ENCODE results near the gene GALNT18.

The GALNT18 gene

GRCh38 chr11:11533751-11534150, 88.1 kb downstream of the GALNT18 start:
- no peak overlapping the region for H2AFZ ChIP-seq (ENCODE audit: low read depth, low read length, severe bottlenecking)
- H3K9me2 ChIP-seq (replicated peaks; ENCODE audit: insufficient read depth, low read length) = no peaks in the 10 kb centered on the region
- TF ChIP-seq EZH2phosphoT487 (conservative IDR thresholded peaks at IDR 0.05; ENCODE audit: low read length) (no peak), CTCF (IDR thresholded peaks at IDR 0.05; ENCODE audit: insufficient read depth, low read length, poor library complexity, severe bottlenecking) (no peak)
- no peak overlapping the region for H3K27ac ChIP-seq (ENCODE audit: low read depth, low read length)
- H3K4me2 ChIP-seq (ENCODE audit: low read depth, low read length, poor library complexity, severe bottlenecking) = no peak overlapping the region
- H3K79me2 ChIP-seq (ENCODE audit: insufficient read depth, low read length) = no peaks in the 10 kb centered on the region
- no peak overlapping the region for H3K4me3 ChIP-seq (ENCODE audit: insufficient read depth, low read length, poor library complexity, severe bottlenecking)
- H3K9me3 ChIP-seq (ENCODE audit: insufficient read depth, low read length) = no peaks in the 10 kb centered on the region
- H3K27me3 ChIP-seq (ENCODE audit: low read length) = no peaks in the 10 kb centered on the region
- no peaks in the 10 kb centered on the region for H3K36me3 ChIP-seq (ENCODE audit: low read length)
- no peaks in the 10 kb centered on the region for H4K20me1 ChIP-seq (ENCODE audit: low read depth, low read length)
- no peaks in the 10 kb centered on the region for H3F3A ChIP-seq (ENCODE audit: insufficient read depth)
- H3K9ac ChIP-seq (ENCODE audit: low read length) = no peak overlapping the region

DNA sequence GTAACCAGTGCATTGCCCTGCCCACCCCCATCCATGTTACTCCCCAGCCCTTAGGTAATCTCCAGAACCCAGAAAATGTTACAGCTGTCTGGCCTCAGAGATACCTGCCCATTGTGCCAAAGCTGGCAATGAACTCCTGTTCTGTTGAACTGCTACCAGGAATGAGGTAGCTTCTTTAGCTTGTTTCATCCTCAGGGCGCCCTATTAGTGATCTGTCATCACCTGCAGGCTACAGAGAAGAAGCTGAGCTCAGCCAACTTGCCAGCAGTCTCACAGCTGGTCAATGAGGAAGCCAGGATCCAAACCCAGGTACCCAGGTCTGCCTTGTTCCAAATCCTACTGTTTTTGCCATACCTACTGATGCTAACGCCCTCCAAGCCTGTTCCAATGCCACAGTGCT, 88.7 kb downstream of the GALNT18 start:
- Histone ChIP-seq H3K9me3 (ENCODE audit: insufficient read depth, low read length) (no peaks in the 10 kb centered on the region), H3K79me2 (ENCODE audit: insufficient read depth, low read length) (no peaks in the 10 kb centered on the region), H3K36me3 (ENCODE audit: low read length) (no peaks in the 10 kb centered on the region), H2AFZ (ENCODE audit: low read depth, low read length, severe bottlenecking) (no peak overlapping the region), H3K27me3 (ENCODE audit: low read length) (no peaks in the 10 kb centered on the region), H4K20me1 (ENCODE audit: low read depth, low read length) (no peaks in the 10 kb centered on the region), H3K9ac (ENCODE audit: low read length) (no peak overlapping the region), H3F3A (ENCODE audit: insufficient read depth) (no peaks in the 10 kb centered on the region), H3K27ac (ENCODE audit: low read depth, low read length) (no peak overlapping the region), H3K4me3 (ENCODE audit: insufficient read depth, low read length, poor library complexity, severe bottlenecking) (no peak overlapping the region), H3K9me2 (replicated peaks; ENCODE audit: insufficient read depth, low read length) (no peaks in the 10 kb centered on the region), H3K4me2 (ENCODE audit: low read depth, low read length, poor library complexity, severe bottlenecking) (no peak overlapping the region)
- TF ChIP-seq CTCF (IDR thresholded peaks at IDR 0.05; ENCODE audit: insufficient read depth, low read length, poor library complexity, severe bottlenecking) (no peak), EZH2phosphoT487 (conservative IDR thresholded peaks at IDR 0.05; ENCODE audit: low read length) (no peak)

DNA sequence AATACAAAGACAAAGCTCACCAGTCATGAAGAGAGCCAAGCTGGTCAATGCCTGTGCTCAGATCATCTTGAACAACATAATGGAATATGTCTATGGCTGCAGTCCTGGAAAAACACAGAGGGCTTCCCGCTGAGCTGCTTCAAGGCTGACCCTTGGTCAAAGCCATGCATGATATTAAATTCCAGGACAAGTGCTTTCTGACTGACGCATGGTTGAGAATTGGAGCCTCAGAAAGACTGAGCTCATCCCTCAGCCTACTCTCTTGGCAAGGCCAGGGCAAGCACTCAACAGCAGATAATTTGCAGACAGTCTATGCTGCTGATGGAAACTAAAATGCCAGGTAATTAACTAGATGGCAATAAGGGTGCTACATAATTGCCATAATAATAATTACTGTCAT, 89.2 kb downstream of the GALNT18 start:
- Histone ChIP-seq H2AFZ (ENCODE audit: low read depth, low read length, severe bottlenecking) (no peak overlapping the region), H3K9me2 (replicated peaks; ENCODE audit: insufficient read depth, low read length) (no peaks in the 10 kb centered on the region), H3K9ac (ENCODE audit: low read length) (no peak overlapping the region), H3K79me2 (ENCODE audit: insufficient read depth, low read length) (no peaks in the 10 kb centered on the region), H4K20me1 (ENCODE audit: low read depth, low read length) (no peaks in the 10 kb centered on the region), H3K27me3 (ENCODE audit: low read length) (no peaks in the 10 kb centered on the region), H3K36me3 (ENCODE audit: low read length) (no peaks in the 10 kb centered on the region), H3K4me3 (ENCODE audit: insufficient read depth, low read length, poor library complexity, severe bottlenecking) (no peak overlapping the region), H3K27ac (ENCODE audit: low read depth, low read length) (no peak overlapping the region), H3K9me3 (ENCODE audit: insufficient read depth, low read length) (no peaks in the 10 kb centered on the region), H3F3A (ENCODE audit: insufficient read depth) (no peaks in the 10 kb centered on the region), H3K4me2 (ENCODE audit: low read depth, low read length, poor library complexity, severe bottlenecking) (no peak overlapping the region)
- TF ChIP-seq CTCF (IDR thresholded peaks at IDR 0.05; ENCODE audit: insufficient read depth, low read length, poor library complexity, severe bottlenecking) (no peak), EZH2phosphoT487 (conservative IDR thresholded peaks at IDR 0.05; ENCODE audit: low read length) (no peak)

All from SU-DHL-6 (cell line).